OCI-LY1 (cell line): Measurements from ENCODE around the gene PIK3C2G.
"Not testable (repeated sequence)": the region's sequence is repeated elsewhere in the genome, so short reads cannot be mapped to it uniquely, and the experiment has no call there.

ENCODE experiments used
- H2AFZ ChIP-seq: fragments of 200-600 bp; sonication (generic), shearing (Covaris generic); 2 replicates; pipeline ENCODE4 v1.6.0; 2014; ENCODE audit warnings: antibody characterized with exemption, mild to moderate bottlenecking, low read length
- H3F3A ChIP-seq: fragments of 200-600 bp; sonication (generic), shearing (Covaris generic); 2 replicates; pipeline ENCODE4 v1.6.0; 2014; ENCODE audit warnings: mild to moderate bottlenecking, antibody characterized with exemption, low read length, moderate library complexity; ENCODE audit not compliant: insufficient read depth
- H3K27ac ChIP-seq: fragments of 200-600 bp; sonication (generic); 2 replicates; pipeline ENCODE4 v1.5.1; 2014; ENCODE audit warnings: low read length, mixed run types, mild to moderate bottlenecking, low read depth; ENCODE audit not compliant: poor library complexity, severe bottlenecking
- H3K27me3 ChIP-seq: fragments of 200-600 bp; sonication (generic); 2 replicates; pipeline ENCODE4 v1.6.0; 2014; ENCODE audit warnings: antibody characterized with exemption, mild to moderate bottlenecking, low read length, moderate library complexity; ENCODE audit not compliant: insufficient read depth
- H3K36me3 ChIP-seq: fragments of 200-600 bp; sonication (generic); 2 replicates; pipeline ENCODE4 v1.6.1; 2014; ENCODE audit warnings: mild to moderate bottlenecking, antibody characterized with exemption, low read length, moderate library complexity, mixed read lengths; ENCODE audit not compliant: insufficient read depth
- H3K4me1 ChIP-seq: fragments of 200-600 bp; sonication (generic); 2 replicates; pipeline ENCODE4 v1.5.1; 2014; ENCODE audit warnings: mild to moderate bottlenecking, low read length, moderate library complexity; ENCODE audit not compliant: insufficient read depth, severe bottlenecking
- H3K4me2 ChIP-seq: fragments of 200-600 bp; sonication (generic), shearing (Covaris generic); 2 replicates; pipeline ENCODE4 v1.6.1; 2014; ENCODE audit warnings: low read length
- H3K4me3 ChIP-seq: fragments of 200-600 bp; sonication (generic); 2 replicates; pipeline ENCODE4 v1.5.1; 2014; ENCODE audit warnings: low read length, low read depth, mild to moderate bottlenecking, mixed read lengths; ENCODE audit not compliant: poor library complexity, severe bottlenecking
- H3K79me2 ChIP-seq: fragments of 200-600 bp; shearing (Covaris generic); 2 replicates; pipeline ENCODE4 v1.6.1; 2016; ENCODE audit warnings: mixed run types, low read length, mixed read lengths; ENCODE audit not compliant: insufficient read depth
- H3K9ac ChIP-seq: fragments of 200-600 bp; sonication (generic), shearing (Covaris generic); 2 replicates; pipeline ENCODE4 v1.6.1; 2014; ENCODE audit warnings: mild to moderate bottlenecking, low read length, mixed read lengths
- H3K9me2 ChIP-seq: fragments of 200-600 bp; sonication (generic), shearing (Covaris generic); 2 replicates; pipeline ENCODE4 v1.6.1; 2014; ENCODE audit warnings: low read depth, mild to moderate bottlenecking, low read length, mixed read lengths
- H3K9me3 ChIP-seq: fragments of 200-600 bp; shearing (Covaris generic); 2 replicates; pipeline ENCODE4 v1.6.1; 2014; ENCODE audit warnings: low read length, mixed read lengths
- H4K20me1 ChIP-seq: fragments of 200-600 bp; sonication (generic), shearing (Covaris generic); 2 replicates; pipeline ENCODE4 v1.6.0; 2016; ENCODE audit warnings: mild to moderate bottlenecking, low read length; ENCODE audit not compliant: insufficient read depth
- EZH2 ChIP-seq: fragments of 200-600 bp; sonication (generic), shearing (Covaris generic); IDR thresholded peaks from 2 replicates; pipeline ENCODE4 v1.8.0; 2017; ENCODE audit warnings: borderline replicate concordance, mixed run types, mild to moderate bottlenecking, antibody characterized with exemption, low read length, moderate library complexity, mixed read lengths
- TF ChIP-seq, protein P1 (sequence below): fragments of 200-600 bp; sonication (generic), shearing (Covaris generic); IDR thresholded peaks from 2 replicates; pipeline ENCODE4 v1.5.1; 2017; ENCODE audit warnings: mild to moderate bottlenecking, antibody characterized with exemption, low read length, moderate library complexity, mixed read lengths

Gene PIK3C2G

DNA sequence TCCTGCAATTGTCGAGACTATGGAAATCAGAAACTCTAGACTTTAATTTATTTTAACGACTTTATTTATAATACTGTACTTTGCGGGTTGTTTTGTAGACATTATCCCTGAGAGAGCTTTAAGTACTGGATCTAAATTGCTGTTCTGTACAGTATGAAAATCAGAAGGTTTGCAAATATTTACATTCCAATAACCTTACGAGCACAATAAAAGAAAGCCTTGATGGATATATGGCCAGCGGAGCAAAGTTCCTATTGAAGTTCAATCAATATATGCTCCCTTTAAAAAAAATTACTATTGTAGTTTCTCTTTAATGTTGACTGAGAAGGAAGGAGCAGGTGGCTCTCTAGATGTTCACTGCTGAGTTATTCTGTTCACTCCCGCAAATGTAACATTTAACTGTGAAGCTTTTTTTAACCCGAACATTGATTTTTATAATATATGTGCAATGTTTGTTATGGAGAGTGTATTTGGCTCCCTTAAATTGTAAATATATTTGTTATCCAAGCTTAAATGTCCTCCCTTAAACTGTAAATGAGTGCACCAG lies 241.2 kb downstream of the PIK3C2G start:
- Histone ChIP-seq H3K79me2 (no peaks in the 10 kb centered on the region), H3F3A (no peaks in the 10 kb centered on the region), H3K27me3 (no peaks in the 10 kb centered on the region), H3K4me3 (no peak overlapping the region), H3K27ac (no peak overlapping the region), H3K4me2 (no peak overlapping the region), H2AFZ (no peak overlapping the region), H3K36me3 (no peaks in the 10 kb centered on the region), H3K9me2 (no peaks in the 10 kb centered on the region), H3K9ac (no peak overlapping the region), H3K9me3 (no peaks in the 10 kb centered on the region), H4K20me1 (no peaks in the 10 kb centered on the region), H3K4me1 (no peaks in the 10 kb centered on the region)
- TF ChIP-seq EZH2: no peak
- TF ChIP-seq, protein P1, sequence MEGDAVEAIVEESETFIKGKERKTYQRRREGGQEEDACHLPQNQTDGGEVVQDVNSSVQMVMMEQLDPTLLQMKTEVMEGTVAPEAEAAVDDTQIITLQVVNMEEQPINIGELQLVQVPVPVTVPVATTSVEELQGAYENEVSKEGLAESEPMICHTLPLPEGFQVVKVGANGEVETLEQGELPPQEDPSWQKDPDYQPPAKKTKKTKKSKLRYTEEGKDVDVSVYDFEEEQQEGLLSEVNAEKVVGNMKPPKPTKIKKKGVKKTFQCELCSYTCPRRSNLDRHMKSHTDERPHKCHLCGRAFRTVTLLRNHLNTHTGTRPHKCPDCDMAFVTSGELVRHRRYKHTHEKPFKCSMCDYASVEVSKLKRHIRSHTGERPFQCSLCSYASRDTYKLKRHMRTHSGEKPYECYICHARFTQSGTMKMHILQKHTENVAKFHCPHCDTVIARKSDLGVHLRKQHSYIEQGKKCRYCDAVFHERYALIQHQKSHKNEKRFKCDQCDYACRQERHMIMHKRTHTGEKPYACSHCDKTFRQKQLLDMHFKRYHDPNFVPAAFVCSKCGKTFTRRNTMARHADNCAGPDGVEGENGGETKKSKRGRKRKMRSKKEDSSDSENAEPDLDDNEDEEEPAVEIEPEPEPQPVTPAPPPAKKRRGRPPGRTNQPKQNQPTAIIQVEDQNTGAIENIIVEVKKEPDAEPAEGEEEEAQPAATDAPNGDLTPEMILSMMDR: no peak

DNA sequence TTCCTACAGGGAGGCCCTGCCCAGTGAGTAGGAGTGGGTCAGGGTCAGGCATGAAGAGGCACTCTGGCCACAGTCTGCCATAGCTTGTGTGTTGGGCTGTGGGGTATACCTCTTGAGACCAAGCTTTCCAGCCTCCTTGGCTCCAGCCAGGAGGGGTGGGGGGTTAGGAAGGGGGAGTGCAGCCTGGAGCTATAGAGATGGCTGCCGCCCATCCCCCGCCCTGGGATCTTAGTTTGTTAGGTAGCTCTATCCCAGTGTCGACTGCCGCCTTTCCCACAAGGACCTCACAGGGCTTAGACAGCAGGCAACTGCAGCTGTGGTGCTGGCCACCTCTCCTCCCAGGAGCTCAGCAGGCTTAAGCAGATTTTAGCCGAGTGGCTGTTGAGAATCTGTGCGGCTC lies 260.1 kb downstream of the PIK3C2G start:
- Histone ChIP-seq H3K79me2 (no peaks in the 10 kb centered on the region), H3K4me2 (no peak overlapping the region), H3K9me2 (no peaks in the 10 kb centered on the region), H3K4me3 (no peak overlapping the region), H3K27me3 (no peaks in the 10 kb centered on the region), H3K36me3 (no peaks in the 10 kb centered on the region), H3K9ac (no peak overlapping the region), H4K20me1 (no peaks in the 10 kb centered on the region), H3F3A (no peaks in the 10 kb centered on the region), H3K4me1 (no peaks in the 10 kb centered on the region), H2AFZ (no peak overlapping the region), H3K9me3 (no peaks in the 10 kb centered on the region), H3K27ac (no peak overlapping the region)
- no peak for TF ChIP-seq EZH2
- TF ChIP-seq, protein P1: no peak

DNA sequence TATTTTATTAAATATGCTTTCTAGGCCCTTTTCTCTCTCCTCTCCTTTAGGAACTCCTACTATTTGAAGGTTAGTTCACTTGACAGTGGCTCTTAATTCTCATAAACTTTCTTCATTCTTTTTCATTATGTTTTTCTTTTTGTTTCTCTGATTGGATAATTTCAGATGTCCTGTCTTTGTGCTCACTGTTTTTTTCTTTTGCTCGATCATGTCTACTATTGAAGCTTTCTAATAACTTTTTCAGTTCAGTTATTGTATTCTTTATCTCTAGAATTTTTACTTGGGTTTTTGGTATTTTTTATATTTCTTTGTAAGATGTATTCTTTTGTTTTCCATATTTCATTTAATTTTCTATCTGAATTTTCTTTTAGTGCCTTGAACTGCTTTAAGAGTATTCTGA lies 261.5 kb downstream of the PIK3C2G start:
- Histone ChIP-seq H3K4me2 (no peak overlapping the region), H3K9me2 (no peaks in the 10 kb centered on the region), H2AFZ (no peak overlapping the region), H3F3A (no peaks in the 10 kb centered on the region), H3K9me3 (no peaks in the 10 kb centered on the region), H3K27ac (no peak overlapping the region), H3K79me2 (no peaks in the 10 kb centered on the region), H3K9ac (no peak overlapping the region), H3K27me3 (no peaks in the 10 kb centered on the region), H3K4me1 (no peaks in the 10 kb centered on the region), H3K36me3 (no peaks in the 10 kb centered on the region), H4K20me1 (no peaks in the 10 kb centered on the region), H3K4me3 (no peak overlapping the region)
- TF ChIP-seq, protein P1: no peak
- no peak for TF ChIP-seq EZH2

DNA sequence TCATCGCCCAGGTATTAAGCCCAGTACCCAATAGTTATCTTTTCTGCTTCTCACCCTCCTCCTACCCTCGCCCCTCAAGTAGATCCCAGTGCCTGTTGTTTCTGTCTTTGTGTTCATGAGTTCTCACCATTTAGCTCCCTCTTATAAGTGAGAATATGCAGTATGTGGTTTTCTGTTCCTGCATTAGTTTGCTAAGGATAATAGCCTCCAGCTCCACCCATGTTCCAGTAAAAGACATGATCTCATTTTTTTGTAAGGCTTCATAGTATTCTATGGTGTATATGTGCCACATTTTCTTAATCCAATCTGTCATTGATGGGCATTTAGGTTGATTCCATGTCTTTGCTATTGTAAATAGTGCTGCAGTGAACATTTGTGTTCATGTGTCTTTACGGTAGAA lies 281.2 kb downstream of the PIK3C2G start:
- not testable (repeated sequence) for H3K9ac ChIP-seq, H4K20me1 ChIP-seq, H3K9me2 ChIP-seq, H3K27ac ChIP-seq, H3K9me3 ChIP-seq, H3K36me3 ChIP-seq, H3K4me2 ChIP-seq, H3K27me3 ChIP-seq, H3K4me3 ChIP-seq, H3K79me2 ChIP-seq, H3K4me1 ChIP-seq, H3F3A ChIP-seq, H2AFZ ChIP-seq
